Activated gamma-delta T cell treated with Interleukin-2 at 50 U/mL for 16 hours (primary cell): ENCODE results near the gene MACF1.
"Not testable (repeated sequence)": the region's sequence is repeated elsewhere in the genome, so short reads cannot be mapped to it uniquely, and the experiment has no call there.

Experiments
- DNase-seq: peaks from one replicate; pipeline ENCODE4 v3.0.0-alpha.2; 2020

The MACF1 gene

GRCh38 chr1:39473324-39473723 lies 268.8 kb downstream of the MACF1 start:
- no peak for DNase-seq

- DNase-seq = no peak
Measured at GRCh38 chr1:39474810-39475209, 270.3 kb downstream of the MACF1 start.

GRCh38 chr1:39475551-39475950 lies 271.1 kb downstream of the MACF1 start:
- not testable (repeated sequence) for DNase-seq

- DNase-seq = no peak
Measured at GRCh38 chr1:39478126-39478915, 273.8 kb downstream of the MACF1 start.

GRCh38 chr1:39481289-39481688 lies 276.8 kb downstream of the MACF1 start:
- DNase-seq = no peak

- DNase-seq = no peak
Measured at GRCh38 chr1:39483276-39483675, 278.8 kb downstream of the MACF1 start.

- DNase-seq = no peak
Measured at GRCh38 chr1:39484564-39484963, 280.1 kb downstream of the MACF1 start.

- no peak for DNase-seq
Measured at GRCh38 chr1:39485046-39485803, 280.7 kb downstream of the MACF1 start.

GRCh38 chr1:39488012-39488545 lies 283.6 kb downstream of the MACF1 start:
- DNase-seq = no peak

- DNase-seq = no peak
Measured at GRCh38 chr1:39488793-39489566, 284.5 kb downstream of the MACF1 start.

GRCh38 chr1:39489567-39490239 lies 285.2 kb downstream of the MACF1 start:
- no peak for DNase-seq

- DNase-seq = peak; percentile 10
Measured at GRCh38 chr1:39490596-39491145, 286.2 kb downstream of the MACF1 start.

GRCh38 chr1:39491146-39491921 lies 286.8 kb downstream of the MACF1 start, which contains the start of gene BMP8A:
Gene BMP8A, plus strand, starts transcription at chr1:39491636. Its CDS starts 356 bp downstream, at chr1:39491992.
- DNase-seq = peak; percentile 69

- not testable (repeated sequence) for DNase-seq
Measured at GRCh38 chr1:39492118-39493042, 287.9 kb downstream of the MACF1 start.

GRCh38 chr1:39493043-39493810 lies 288.7 kb downstream of the MACF1 start:
- not testable (repeated sequence) for DNase-seq

- no peak for DNase-seq
Measured at GRCh38 chr1:39494671-39495410, 290.3 kb downstream of the MACF1 start.

- DNase-seq = not testable (repeated sequence)
Measured at GRCh38 chr1:39496520-39496919, 292.0 kb downstream of the MACF1 start.

GRCh38 chr1:39497585-39497984 lies 293.1 kb downstream of the MACF1 start:
- DNase-seq = no peak
